ENCODE measurements around the gene ITGAV.

- TF ChIP-seq POLR2AphosphoS5 (IDR thresholded peaks at IDR 0.05; ENCODE audit: low read depth, low read length) (no peak), SIN3A (IDR thresholded peaks at IDR 0.05; ENCODE audit: borderline replicate concordance, insufficient read depth, low read length) (no peak), TAF1 (IDR thresholded peaks at IDR 0.05; ENCODE audit: borderline replicate concordance, insufficient read depth, low read length) (no peak), REST (IDR thresholded peaks at IDR 0.05; ENCODE audit: insufficient read depth in 1 of 2, low read depth in 2 of 2, low read length in 2 of 2) (no peak)
Measured at GRCh38 chr2:186637497-186637800, 47.6 kb downstream of the ITGAV start.

Measured in PFSK-1 (cell line).